Lung (tissue), 12 donors: ENCODE data around the gene RASGEF1C. TPM values are rescaled to one million over a fixed set of nuclear protein-coding genes. Genes with fewer than 3 reads are reported as not detected.

ENCODE experiments used
- ATAC-seq: fragments of 200-7000 bp; cut with Tn5 transposase; one replicate; pipeline ENCODE4 v1.9.1; 2020; ENCODE audit warnings: moderate number of reproducible peaks; ENCODE audit not compliant: insufficient read depth, low FRiP score
- DNase-seq, 3 donors: peaks; one replicate each; pipeline ENCODE4 v3.0.0-alpha.2; 2013 to 2017
- H3K27ac ChIP-seq, 2 donors: one replicate each; pipeline ENCODE4 v1.5.1; 2013; ENCODE audit warnings: mild to moderate bottlenecking in 2 of 2, moderate library complexity in 2 of 2, control low read depth in 1 of 2, inconsistent platforms in 1 of 2, low read depth in 1 of 2, low read length in 1 of 2
- H3K27me3 ChIP-seq, 3 donors: one replicate each; pipeline ENCODE4 v1.5.1; 2013; ENCODE audit warnings: low read length in 2 of 3; ENCODE audit not compliant: control insufficient read depth in 3 of 3, insufficient read depth in 3 of 3
- H3K36me3 ChIP-seq, 4 donors: one replicate each; pipeline ENCODE4 v1.5.1; 2013; ENCODE audit warnings: low read length in 4 of 4, mild to moderate bottlenecking in 1 of 4, moderate library complexity in 1 of 4; ENCODE audit not compliant: control insufficient read depth in 4 of 4, insufficient read depth in 4 of 4
- H3K4me1 ChIP-seq, 5 donors: one replicate each; pipeline ENCODE4 v1.5.1; 2013; ENCODE audit warnings: low read length in 5 of 5, mild to moderate bottlenecking in 2 of 5, moderate library complexity in 1 of 5; ENCODE audit not compliant: control insufficient read depth in 5 of 5, insufficient read depth in 5 of 5
- H3K4me3 ChIP-seq: one replicate; pipeline ENCODE4 v1.5.1; 2013; ENCODE audit warnings: mild to moderate bottlenecking, control low read depth, moderate library complexity
- H3K9ac ChIP-seq, 2 donors: one replicate each; pipeline ENCODE4 v1.5.1; 2013; ENCODE audit warnings: low read length in 2 of 2, control low read depth in 1 of 2; ENCODE audit not compliant: insufficient read depth in 1 of 2
- H3K9me3 ChIP-seq, 4 donors: one replicate each; pipeline ENCODE4 v1.5.1; 2013; ENCODE audit warnings: low read length in 3 of 4, mild to moderate bottlenecking in 1 of 4, moderate library complexity in 1 of 4; ENCODE audit not compliant: control insufficient read depth in 4 of 4, insufficient read depth in 3 of 4
- WGBS, 2 donors: extraction: QIAGEN DNeasy Blood & Tissue Kit; methylation state at CpG; one replicate each; pipeline ENCODE4 v1.1.7; 2013; 5-methylcytosine and 5-hydroxymethylcytosine counted together
- polyA plus RNA-seq, 2 donors: library from polyadenylated mRNA; stranded (reverse); fragments of 200-250 nt; gene quantifications; one replicate each; pipeline ENCODE4 v1.2.1, GENCODE V29; 2013
- total RNA-seq, 2 donors: library from RNA; depleted of rRNA in 1 of 2; stranded (reverse); fragments of >200 nt in 1 of 2; gene quantifications; one replicate each; pipeline ENCODE4 v1.2.1, GENCODE V29; 2014 to 2021
- TF ChIP-seq, protein P1 (sequence below): IDR thresholded peaks from 2 replicates; pipeline ENCODE4 v1.5.1; 2012; ENCODE audit warnings: mild to moderate bottlenecking; ENCODE audit errors: control extremely low read depth, extremely low read depth
- donor health status: control.
- donor health status: control.
- donor health status: Bipolar disorder and iron deficiency.
- donor health status: healthy.
- donor health status: DM: yes; HTN: yes; CAD: no.

The RASGEF1C gene
- total and polyA plus RNA-seq, 4 donors, result 0.03 to 0.31 TPM; not detected in 2

- Histone ChIP-seq H3K9me3 (no peaks in the 10 kb centered on the region), H3K9ac (no peak overlapping the region), H3K36me3 (no peaks in the 10 kb centered on the region), H3K4me1 (peaks cover 0 to 35% (median 7%) of the 10 kb centered on the region in 5 donors), H3K27me3 (no peaks in the 10 kb centered on the region), H3K4me3 (no peak overlapping the region), H3K27ac (peak overlapping the region; percentile 100)
- WGBS, 2 donors, result 17 to 18% methylated on average over 14 of the region's 14 CpGs
- TF ChIP-seq, protein P1, sequence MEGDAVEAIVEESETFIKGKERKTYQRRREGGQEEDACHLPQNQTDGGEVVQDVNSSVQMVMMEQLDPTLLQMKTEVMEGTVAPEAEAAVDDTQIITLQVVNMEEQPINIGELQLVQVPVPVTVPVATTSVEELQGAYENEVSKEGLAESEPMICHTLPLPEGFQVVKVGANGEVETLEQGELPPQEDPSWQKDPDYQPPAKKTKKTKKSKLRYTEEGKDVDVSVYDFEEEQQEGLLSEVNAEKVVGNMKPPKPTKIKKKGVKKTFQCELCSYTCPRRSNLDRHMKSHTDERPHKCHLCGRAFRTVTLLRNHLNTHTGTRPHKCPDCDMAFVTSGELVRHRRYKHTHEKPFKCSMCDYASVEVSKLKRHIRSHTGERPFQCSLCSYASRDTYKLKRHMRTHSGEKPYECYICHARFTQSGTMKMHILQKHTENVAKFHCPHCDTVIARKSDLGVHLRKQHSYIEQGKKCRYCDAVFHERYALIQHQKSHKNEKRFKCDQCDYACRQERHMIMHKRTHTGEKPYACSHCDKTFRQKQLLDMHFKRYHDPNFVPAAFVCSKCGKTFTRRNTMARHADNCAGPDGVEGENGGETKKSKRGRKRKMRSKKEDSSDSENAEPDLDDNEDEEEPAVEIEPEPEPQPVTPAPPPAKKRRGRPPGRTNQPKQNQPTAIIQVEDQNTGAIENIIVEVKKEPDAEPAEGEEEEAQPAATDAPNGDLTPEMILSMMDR, result no peak
- no peak for DNase-seq
- no peak for ATAC-seq
Measured at GRCh38 chr5:180072256-180072548, 136.8 kb downstream of the RASGEF1C start.

- peak; percentile 95 to 97 (median 96) for DNase-seq
- Histone ChIP-seq H3K27me3 (no peaks in the 10 kb centered on the region), H3K9me3 (no peaks in the 10 kb centered on the region), H3K4me3 (peak within 1 kb of the TSS; percentile 82), H3K27ac (peak within 1 kb of the TSS; percentile 100), H3K4me1 (peaks cover 0 to 35% (median 7%) of the 10 kb centered on the region in 5 donors), H3K36me3 (no peaks in the 10 kb centered on the region), H3K9ac (peak within 1 kb of the TSS; percentile 74 to 82)
- WGBS, 2 donors, result 0% methylated on average over 43 to 113 of the region's 113 CpGs
- peak; percentile 91 for ATAC-seq
- TF ChIP-seq, protein P1, result no peak
Measured at GRCh38 chr5:180071531-180072255, 137.3 kb downstream of the RASGEF1C start, which contains the start of gene RNF130. RNF130 (minus strand) TSS chr5:180071759; CDS start chr5:180071702, 57 bp downstream.

GRCh38 chr5:180070756-180071530 is 138.1 kb downstream of the RASGEF1C start:
- TF ChIP-seq, protein P1, result no peak
- no peaks in the 10 kb centered on the region for H3K27me3 ChIP-seq
- ATAC-seq, result peak; percentile 47
- H3K4me1 ChIP-seq, result peaks cover 0 to 35% (median 7%) of the 10 kb centered on the region in 5 donors
- no peaks in the 10 kb centered on the region for H3K36me3 ChIP-seq
- H3K4me3 ChIP-seq, result peak overlapping the region; percentile 76
- 2 to 3% methylated on average over 41 to 48 of the region's 48 CpGs for WGBS, 2 donors
- H3K9me3 ChIP-seq, result no peaks in the 10 kb centered on the region
- DNase-seq, result peak; percentile 60 to 79 (median 76)
- peak overlapping the region; percentile 96 to 100 for H3K27ac ChIP-seq
- H3K9ac ChIP-seq, result peak overlapping the region; percentile 74 to 82
